Measurements from ENCODE around the gene ECI2.

Gene ECI2

GRCh38 chr6:4066029-4066755, 69.2 kb downstream of the ECI2 start:
- no peaks in the 10 kb centered on the region for H3K9me3 ChIP-seq (ENCODE audit: low read depth, low read length)
- H3K36me3 ChIP-seq (ENCODE audit: insufficient read depth, low read length), result peaks cover 47% of the 10 kb centered on the region
- H3K9ac ChIP-seq (ENCODE audit: insufficient read length), result no peak overlapping the region
- DNase-seq (ENCODE audit: low read depth, low spot score), result no peak
- no peak overlapping the region for H3K4me3 ChIP-seq
- TF ChIP-seq POLR2AphosphoS5 (IDR thresholded peaks at IDR 0.05; ENCODE audit: borderline replicate concordance, low read depth, low read length) (peak; percentile 9; the same call in 1 of the 2 replicates), FOXP2 (optimal IDR thresholded peaks at IDR 0.05; ENCODE audit: control extremely low read depth, extremely low read length, insufficient read depth) (no peak)
- no peak overlapping the region for H3K27ac ChIP-seq
